Measurements from ENCODE around the gene KDM4D. TPM values are rescaled to one million over a fixed set of nuclear protein-coding genes. Genes with fewer than 3 reads are reported as not detected.

KDM4D gene
- total and polyA plus RNA-seq, 5 donors from 2014 or later: 0.25 to 0.61 (median 0.37) TPM

DNA sequence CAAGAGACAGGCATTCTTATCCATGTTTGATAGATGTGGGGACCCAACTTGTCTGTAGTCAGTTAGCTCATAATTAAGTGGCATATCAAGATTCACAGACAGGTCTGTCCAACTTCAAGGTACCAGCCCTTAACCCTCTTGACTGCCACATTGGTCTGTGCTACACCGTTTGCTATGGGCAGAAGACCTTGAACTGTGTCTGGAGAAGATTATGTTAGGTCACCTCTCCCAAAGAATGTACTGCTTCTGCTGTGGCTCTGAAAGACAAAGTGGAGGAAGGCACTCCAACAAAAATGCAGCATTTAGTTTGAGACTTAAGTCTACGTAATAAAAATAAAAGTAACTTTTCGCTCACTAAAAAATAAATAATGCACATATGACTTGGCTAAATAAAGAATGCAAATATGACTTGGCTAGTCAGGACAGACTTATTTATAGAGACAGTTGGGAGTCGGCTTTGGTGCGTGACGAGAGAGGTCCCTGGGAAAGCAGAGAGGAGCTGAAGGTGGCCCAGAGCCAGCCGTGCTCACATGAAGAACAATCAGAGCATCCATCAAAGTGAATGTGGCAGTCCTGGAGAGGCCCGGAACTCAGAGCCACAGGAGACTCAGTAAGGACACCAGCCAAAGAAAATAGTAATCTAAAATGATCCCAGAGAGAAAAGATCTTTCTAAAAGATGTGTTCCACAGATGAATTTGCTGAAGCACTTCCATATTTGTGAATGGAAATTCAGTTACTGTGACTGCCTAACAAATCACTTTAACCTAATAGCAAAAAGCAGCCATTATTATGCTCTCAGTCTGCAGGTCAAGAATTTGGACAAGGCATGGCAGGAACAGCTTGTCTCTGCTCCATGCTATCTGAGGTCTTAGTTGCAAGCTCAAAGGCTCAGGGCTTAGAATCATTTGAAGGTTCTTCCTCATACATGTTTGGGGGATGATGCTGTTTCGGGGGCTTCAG is 35.1 kb upstream of the KDM4D start:
- Mint-ChIP-seq H3K4me1 (peaks cover 18 to 28% (median 26%) of the 10 kb centered on the region in 4 donors), H3K9me3 (peaks cover 0 to 2% (median 0%) of the 10 kb centered on the region in 7 donors), H3K27ac (peak overlapping the region in 1 of 3 donors; percentile 14), H3K27me3 (no peaks in the 10 kb centered on the region), H3K36me3 (no peaks in the 10 kb centered on the region), H3K4me3 (no peak overlapping the region)
- Histone ChIP-seq H3K9me3 (ENCODE audit: control insufficient read depth in 2 of 2, low read length in 2 of 2) (no peaks in the 10 kb centered on the region), H3K4me3 (ENCODE audit: low read depth, low read length) (no peak overlapping the region), H3K4me1 (ENCODE audit: control insufficient read depth, insufficient read depth, low read length, poor library complexity, severe bottlenecking) (peaks cover 21% of the 10 kb centered on the region), H3K27ac (ENCODE audit: insufficient read depth, low read length, poor library complexity, severe bottlenecking) (no peak overlapping the region), H3K27me3 (ENCODE audit: control insufficient read depth, insufficient read depth, low read length) (no peaks in the 10 kb centered on the region), H3K36me3 (ENCODE audit: control insufficient read depth, insufficient read depth, low read length) (no peaks in the 10 kb centered on the region)
- no peak for ATAC-seq (ENCODE audit: low read depth in 2 of 2)
- no peak for DNase-seq

DNA sequence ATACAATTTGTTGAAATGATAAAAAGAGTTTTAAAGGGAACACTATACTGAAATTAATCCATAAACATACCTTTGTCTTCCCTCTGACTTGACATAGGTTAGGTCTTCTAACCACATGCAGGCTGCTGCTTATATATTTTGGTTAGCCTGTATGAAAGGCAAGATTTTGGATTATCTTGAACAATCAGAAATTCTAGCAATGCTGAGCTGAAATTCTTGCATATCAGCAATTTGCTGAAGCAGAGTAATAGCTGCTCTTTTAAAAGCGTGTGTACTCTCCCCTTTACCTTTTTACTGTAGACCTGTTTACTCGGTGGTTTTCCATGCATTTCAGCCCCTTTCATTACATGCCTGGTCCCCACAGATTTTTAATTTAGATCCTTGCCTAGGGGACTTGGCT is 34.2 kb upstream of the KDM4D start:
- no peaks in the 10 kb centered on the region for H3K27me3 Mint-ChIP-seq
- no peak for ATAC-seq (ENCODE audit: low read depth in 2 of 2)
- no peak overlapping the region for H3K27ac Mint-ChIP-seq
- Histone ChIP-seq H3K27me3 (ENCODE audit: control insufficient read depth, insufficient read depth, low read length) (no peaks in the 10 kb centered on the region), H3K9me3 (ENCODE audit: control insufficient read depth in 2 of 2, low read length in 2 of 2) (no peaks in the 10 kb centered on the region), H3K4me3 (ENCODE audit: low read depth, low read length) (no peak overlapping the region), H3K4me1 (ENCODE audit: control insufficient read depth, insufficient read depth, low read length, poor library complexity, severe bottlenecking) (peaks cover 11% of the 10 kb centered on the region), H3K27ac (ENCODE audit: insufficient read depth, low read length, poor library complexity, severe bottlenecking) (no peak overlapping the region), H3K36me3 (ENCODE audit: control insufficient read depth, insufficient read depth, low read length) (no peaks in the 10 kb centered on the region)
- H3K4me3 Mint-ChIP-seq: no peak overlapping the region
- H3K4me1 Mint-ChIP-seq: peaks cover 12 to 18% (median 16%) of the 10 kb centered on the region in 4 donors
- H3K9me3 Mint-ChIP-seq: peaks cover 0 to 2% (median 0%) of the 10 kb centered on the region in 7 donors
- DNase-seq: no peak
- H3K36me3 Mint-ChIP-seq: no peaks in the 10 kb centered on the region

DNA sequence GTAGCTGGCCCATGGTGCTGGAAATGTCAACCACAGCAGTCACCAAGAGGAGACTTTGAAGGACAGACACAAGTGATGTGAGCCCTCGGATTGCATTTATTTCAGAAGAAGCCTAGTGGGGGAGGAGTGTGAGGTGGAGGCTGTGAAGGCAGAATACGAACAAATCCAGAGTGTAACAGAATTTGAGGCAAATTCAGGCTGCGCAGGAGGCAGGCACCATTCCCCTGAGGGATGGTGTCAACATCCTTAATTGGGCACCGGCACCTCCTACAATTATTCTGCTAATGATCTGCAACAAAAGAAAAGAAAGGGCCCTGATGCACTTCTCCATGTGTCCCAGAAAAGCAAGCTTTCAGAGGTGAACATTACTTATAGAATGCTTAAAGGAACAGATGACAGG is 32.4 kb upstream of the KDM4D start:
- Mint-ChIP-seq H3K27ac (no peak overlapping the region), H3K9me3 (peaks cover 0 to 2% (median 0%) of the 10 kb centered on the region in 7 donors), H3K36me3 (no peaks in the 10 kb centered on the region), H3K4me1 (peaks cover 0 to 6% (median 2%) of the 10 kb centered on the region in 4 donors), H3K27me3 (peaks cover under 1% of the 10 kb centered on the region), H3K4me3 (no peak overlapping the region)
- no peak for ATAC-seq (ENCODE audit: low read depth in 2 of 2)
- H3K4me1 ChIP-seq (ENCODE audit: control insufficient read depth, insufficient read depth, low read length, poor library complexity, severe bottlenecking): no peaks in the 10 kb centered on the region
- DNase-seq: no peak
- H3K36me3 ChIP-seq (ENCODE audit: control insufficient read depth, insufficient read depth, low read length): no peaks in the 10 kb centered on the region
- no peaks in the 10 kb centered on the region for H3K9me3 ChIP-seq (ENCODE audit: control insufficient read depth in 2 of 2, low read length in 2 of 2)
- no peaks in the 10 kb centered on the region for H3K27me3 ChIP-seq (ENCODE audit: control insufficient read depth, insufficient read depth, low read length)
- H3K27ac ChIP-seq (ENCODE audit: insufficient read depth, low read length, poor library complexity, severe bottlenecking): no peak overlapping the region
- H3K4me3 ChIP-seq (ENCODE audit: low read depth, low read length): no peak overlapping the region

DNA sequence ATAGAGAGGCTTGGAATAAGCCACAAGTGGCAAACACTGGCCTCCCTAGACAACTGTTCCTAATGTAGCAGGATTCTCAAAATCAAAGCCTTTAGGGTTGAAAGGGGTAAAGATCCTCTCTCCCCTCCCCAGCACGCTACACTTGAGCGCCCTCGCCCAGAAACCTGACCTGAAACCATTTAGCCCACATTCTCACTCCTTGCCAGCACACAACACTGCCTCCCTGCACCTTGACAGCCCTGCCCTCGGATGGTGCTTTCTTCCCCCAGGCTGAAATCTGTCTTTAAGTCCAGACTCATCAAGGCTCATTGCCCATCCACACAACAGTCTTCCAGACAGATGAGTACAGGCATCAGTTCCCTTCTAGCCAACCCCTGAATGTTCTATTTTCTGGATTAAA is 26.7 kb upstream of the KDM4D start:
- no peak for DNase-seq
- H3K9me3 Mint-ChIP-seq: peaks cover 0 to 5% (median 0%) of the 10 kb centered on the region in 7 donors

DNA sequence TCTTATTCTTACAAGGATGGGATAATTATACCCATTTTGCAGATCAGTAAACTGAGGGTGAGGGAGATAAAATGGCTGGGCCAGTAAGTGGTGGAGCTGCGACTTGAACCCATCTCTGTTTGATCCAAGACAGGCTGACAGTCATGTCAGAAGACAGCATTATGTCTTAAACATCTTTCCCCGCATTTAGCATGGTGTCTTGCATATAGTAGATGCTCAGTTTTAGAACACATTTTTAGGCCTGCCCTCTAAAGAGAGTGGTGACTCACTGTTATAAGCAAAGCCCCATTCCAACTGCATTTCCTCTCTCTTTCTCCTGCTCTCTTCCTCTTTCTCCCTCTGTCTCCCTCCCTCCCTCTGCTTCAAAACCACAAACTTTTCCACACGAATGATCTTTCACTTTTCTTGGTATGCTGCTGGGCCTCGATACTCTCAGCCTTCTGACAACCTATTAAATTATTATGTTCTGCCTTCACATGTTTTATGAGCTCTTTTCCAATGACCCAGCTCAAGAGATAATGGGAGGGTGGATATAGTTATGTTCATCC is 25.4 kb upstream of the KDM4D start:
- Histone ChIP-seq H3K36me3 (ENCODE audit: control insufficient read depth, insufficient read depth, low read length) (no peaks in the 10 kb centered on the region), H3K4me1 (ENCODE audit: control insufficient read depth, insufficient read depth, low read length, poor library complexity, severe bottlenecking) (no peaks in the 10 kb centered on the region), H3K27ac (ENCODE audit: insufficient read depth, low read length, poor library complexity, severe bottlenecking) (no peak overlapping the region), H3K27me3 (ENCODE audit: control insufficient read depth, insufficient read depth, low read length) (no peaks in the 10 kb centered on the region), H3K9me3 (ENCODE audit: control insufficient read depth in 2 of 2, low read length in 2 of 2) (no peaks in the 10 kb centered on the region), H3K4me3 (ENCODE audit: low read depth, low read length) (no peak overlapping the region)
- Mint-ChIP-seq H3K27me3 (peaks cover 11% of the 10 kb centered on the region), H3K4me1 (no peaks in the 10 kb centered on the region), H3K4me3 (no peak overlapping the region), H3K36me3 (no peaks in the 10 kb centered on the region), H3K9me3 (peaks cover 0 to 5% (median 0%) of the 10 kb centered on the region in 7 donors), H3K27ac (no peak overlapping the region)
- no peak for ATAC-seq (ENCODE audit: low read depth in 2 of 2)
- no peak for DNase-seq

More for the DNA sequence above, 26.7 kb upstream of the KDM4D start:
- no peaks in the 10 kb centered on the region for H3K9me3 ChIP-seq (ENCODE audit: control insufficient read depth in 2 of 2, low read length in 2 of 2)
- Mint-ChIP-seq H3K4me3 (no peak overlapping the region), H3K4me1 (no peaks in the 10 kb centered on the region), H3K27ac (no peak overlapping the region), H3K27me3 (peaks cover 11% of the 10 kb centered on the region), H3K36me3 (no peaks in the 10 kb centered on the region)
- no peaks in the 10 kb centered on the region for H3K4me1 ChIP-seq (ENCODE audit: control insufficient read depth, insufficient read depth, low read length, poor library complexity, severe bottlenecking)
- ATAC-seq (ENCODE audit: low read depth in 2 of 2): no peak
- no peak overlapping the region for H3K27ac ChIP-seq (ENCODE audit: insufficient read depth, low read length, poor library complexity, severe bottlenecking)
- H3K36me3 ChIP-seq (ENCODE audit: control insufficient read depth, insufficient read depth, low read length): no peaks in the 10 kb centered on the region
- H3K4me3 ChIP-seq (ENCODE audit: low read depth, low read length): no peak overlapping the region
- no peaks in the 10 kb centered on the region for H3K27me3 ChIP-seq (ENCODE audit: control insufficient read depth, insufficient read depth, low read length)

DNA sequence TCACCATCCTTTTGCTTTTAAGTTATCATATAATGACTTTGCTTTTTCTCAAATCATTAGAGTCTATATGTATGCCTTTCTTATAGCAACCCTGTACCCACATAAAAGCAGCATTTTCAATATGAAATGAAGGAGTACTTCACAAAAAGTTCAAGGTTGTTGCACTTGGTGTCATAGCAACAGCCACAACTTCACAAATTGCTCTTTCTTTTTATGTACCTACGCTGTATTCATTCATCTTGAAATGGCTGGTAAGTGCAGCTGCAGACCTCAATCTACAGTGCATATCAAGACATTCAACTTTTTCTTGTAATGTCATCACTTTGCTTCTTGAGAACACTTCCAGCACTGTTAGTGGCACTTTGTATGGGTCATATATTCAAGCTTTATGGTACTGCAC is 18.8 kb upstream of the KDM4D start:
- H3K4me3 Mint-ChIP-seq: no peak overlapping the region
- peaks cover 0 to 8% (median 1%) of the 10 kb centered on the region in 4 donors for H3K4me1 Mint-ChIP-seq
- H3K36me3 ChIP-seq (ENCODE audit: control insufficient read depth, insufficient read depth, low read length): peaks cover 7% of the 10 kb centered on the region
- H3K36me3 Mint-ChIP-seq: peaks cover 10% of the 10 kb centered on the region
- no peaks in the 10 kb centered on the region for H3K27me3 ChIP-seq (ENCODE audit: control insufficient read depth, insufficient read depth, low read length)
- H3K9me3 ChIP-seq (ENCODE audit: control insufficient read depth in 2 of 2, low read length in 2 of 2): no peaks in the 10 kb centered on the region
- no peaks in the 10 kb centered on the region for H3K4me1 ChIP-seq (ENCODE audit: control insufficient read depth, insufficient read depth, low read length, poor library complexity, severe bottlenecking)
- ATAC-seq (ENCODE audit: low read depth in 2 of 2): no peak
- H3K27ac ChIP-seq (ENCODE audit: insufficient read depth, low read length, poor library complexity, severe bottlenecking): no peak overlapping the region
- H3K27ac Mint-ChIP-seq: no peak overlapping the region
- peaks cover 0 to under 1% (median 0%) of the 10 kb centered on the region in 7 donors for H3K9me3 Mint-ChIP-seq
- H3K27me3 Mint-ChIP-seq: no peaks in the 10 kb centered on the region
- DNase-seq: no peak
- H3K4me3 ChIP-seq (ENCODE audit: low read depth, low read length): no peak overlapping the region

DNA sequence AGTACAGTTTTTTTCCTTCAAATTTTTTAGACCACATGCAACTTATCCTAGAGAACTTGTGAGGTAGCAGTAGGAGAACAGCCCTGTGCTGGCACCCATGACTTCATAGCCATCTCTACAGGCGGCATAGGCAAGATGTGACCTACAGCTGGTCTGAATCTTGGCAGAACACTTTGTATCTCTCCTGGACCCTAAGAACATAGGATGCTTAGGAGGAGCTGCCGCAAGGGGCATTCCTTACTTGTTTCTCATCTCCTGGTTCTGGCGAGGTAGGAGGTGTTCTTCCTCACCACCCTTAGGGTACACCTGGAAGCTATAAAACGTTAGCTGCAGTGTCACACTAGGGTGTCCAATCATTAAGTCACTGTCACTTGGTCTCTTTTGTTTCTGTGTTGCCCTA is 16.5 kb upstream of the KDM4D start:
- Histone ChIP-seq H3K4me3 (ENCODE audit: low read depth, low read length) (no peak overlapping the region), H3K9me3 (ENCODE audit: control insufficient read depth in 2 of 2, low read length in 2 of 2) (no peaks in the 10 kb centered on the region), H3K27ac (ENCODE audit: insufficient read depth, low read length, poor library complexity, severe bottlenecking) (no peak overlapping the region), H3K27me3 (ENCODE audit: control insufficient read depth, insufficient read depth, low read length) (no peaks in the 10 kb centered on the region), H3K4me1 (ENCODE audit: control insufficient read depth, insufficient read depth, low read length, poor library complexity, severe bottlenecking) (no peaks in the 10 kb centered on the region), H3K36me3 (ENCODE audit: control insufficient read depth, insufficient read depth, low read length) (peaks cover 27% of the 10 kb centered on the region)
- Mint-ChIP-seq H3K27ac (peak overlapping the region in 2 of 3 donors; percentile 2 to 3), H3K36me3 (peaks cover 24% of the 10 kb centered on the region), H3K4me3 (no peak overlapping the region), H3K27me3 (no peaks in the 10 kb centered on the region), H3K4me1 (peaks cover 0 to 8% (median 1%) of the 10 kb centered on the region in 4 donors), H3K9me3 (no peaks in the 10 kb centered on the region)
- DNase-seq (no peak), ATAC-seq (ENCODE audit: low read depth in 2 of 2) (no peak)
